PC-9 (cell line): ENCODE results near the gene SLC39A1. TPM values are rescaled to one million over a fixed set of nuclear protein-coding genes. Genes with fewer than 3 reads are reported as not detected.
"Not testable (repeated sequence)": the region's sequence is repeated elsewhere in the genome, so short reads cannot be mapped to it uniquely, and the experiment has no call there.

Experiments
- BruUV-seq: library from RNA; stranded (reverse); fragments of 400-500 nt; replicated peaks from 2 replicates; lab custom pipeline; 2021; lab: Mats Ljungman, UMichigan
- CTCF ChIA-PET: fragments of 300-600 bp; sonication (Branson Sonifier 250); formaldehyde crosslinking; loops from one replicate; lab custom pipeline; 2022; ENCODE audit warnings: antibody characterized with exemption; lab: Charles Lee
- POLR2A ChIA-PET: fragments of 300-600 bp; sonication (Branson Sonifier 250); formaldehyde crosslinking; loops from one replicate; lab custom pipeline; 2022; ENCODE audit warnings: antibody characterized with exemption; ENCODE audit not compliant: unreplicated experiment; lab: Charles Lee
- DNase-seq, 2 experiments: peaks; one replicate each; pipeline versions ENCODE4 v3.0.0 to v3.0.0-alpha.2; 2015 to 2022; ENCODE audit warnings: mixed read lengths in 1 of 2
- H2AFZ ChIP-seq: fragments of 200-600 bp; sonication (generic); 2 replicates; pipeline ENCODE4 v1.8.1; 2017; ENCODE audit warnings: antibody characterized with exemption
- H3F3A ChIP-seq: fragments of 200-600 bp; sonication (generic); 2 replicates; pipeline ENCODE4 v1.8.1; 2017; ENCODE audit warnings: antibody characterized with exemption, mild to moderate bottlenecking, low read depth; ENCODE audit not compliant: insufficient read depth
- H3K27ac ChIP-seq: fragments of 200-600 bp; sonication (generic); 2 replicates; pipeline ENCODE4 v1.6.1; 2016; ENCODE audit warnings: mixed run types
- H3K27me3 ChIP-seq: fragments of 200-600 bp; sonication (generic); 2 replicates; pipeline ENCODE4 v1.6.1; 2016; ENCODE audit warnings: low read depth, mixed run types; ENCODE audit not compliant: insufficient read depth
- H3K36me3 ChIP-seq: fragments of 200-600 bp; sonication (generic); 2 replicates; pipeline ENCODE4 v1.6.1; 2016; ENCODE audit warnings: low read depth, mixed run types
- H3K4me1 ChIP-seq: fragments of 200-600 bp; sonication (generic); replicated peaks from 2 replicates; pipeline ENCODE4 v1.6.1; 2016; ENCODE audit warnings: mixed run types; ENCODE audit not compliant: insufficient read depth
- H3K4me2 ChIP-seq: fragments of 200-600 bp; sonication (generic); 2 replicates; pipeline ENCODE4 v1.6.1; 2017; ENCODE audit warnings: mixed run types
- H3K4me3 ChIP-seq: fragments of 200-600 bp; sonication (generic); 2 replicates; pipeline ENCODE4 v1.6.1; 2016; ENCODE audit warnings: mixed run types
- H3K79me2 ChIP-seq: fragments of 200-600 bp; sonication (generic); 2 replicates; pipeline ENCODE4 v1.6.1; 2017; ENCODE audit warnings: low read depth, mixed run types
- H3K9me2 ChIP-seq: fragments of 200-600 bp; sonication (generic); 2 replicates; pipeline ENCODE4 v1.8.1; 2017; ENCODE audit warnings: mild to moderate bottlenecking; ENCODE audit not compliant: insufficient read depth
- H3K9me3 ChIP-seq: fragments of 200-600 bp; sonication (generic); 2 replicates; pipeline ENCODE4 v1.8.1; 2016; ENCODE audit warnings: low read depth; ENCODE audit not compliant: insufficient read depth
- H4K20me1 ChIP-seq: fragments of 200-600 bp; sonication (generic); 2 replicates; pipeline ENCODE4 v1.8.1; 2017; ENCODE audit not compliant: insufficient read depth
- CTCF ChIP-seq: fragments of 200-600 bp; sonication (generic); conservative IDR thresholded peaks from 2 replicates; pipeline ENCODE4 v1.6.1; 2017; ENCODE audit warnings: mixed run types, antibody characterized with exemption, mild to moderate bottlenecking, moderate library complexity
- EZH2 ChIP-seq: fragments of 200-600 bp; sonication (generic); IDR thresholded peaks from 2 replicates; pipeline ENCODE4 v1.8.0; 2017; ENCODE audit warnings: antibody characterized with exemption, low read depth
- intact Hi-C: fragments of 100-400 bp; cut with micrococcal nuclease; formaldehyde crosslinking; loops from one replicate; pipeline ENCODE4 v1.10.0; 2022; ENCODE audit not compliant: unreplicated experiment
- total RNA-seq: library from RNA; stranded (reverse); gene quantifications from 2 replicates; pipeline ENCODE4 v1.2.3, GENCODE V29; 2021

Gene SLC39A1
- total RNA-seq, 1 experiment from 2014 or later, result 141 TPM

GRCh38 chr1:153985341-153985912 lies 22.1 kb upstream of the SLC39A1 start:
- H3K9me2 ChIP-seq, result no peaks in the 10 kb centered on the region
- BruUV-seq, result TSS peak; percentile 12
- CTCF ChIA-PET, result no interaction called here
- H3K79me2 ChIP-seq, result 0 out of 2 replicates have a peak, but pooled peaks cover 3% of the 10 kb centered on the region
- H3K4me3 ChIP-seq, result peak overlapping the region; percentile 72
- H3K4me1 ChIP-seq, result peaks cover 15% of the 10 kb centered on the region
- H3K4me2 ChIP-seq, result peak overlapping the region; percentile 96
- H3F3A ChIP-seq, result peaks cover 12% of the 10 kb centered on the region; the same call in 1 of the 2 replicates
- H4K20me1 ChIP-seq, result no peaks in the 10 kb centered on the region
- intact Hi-C loops, result loop anchor here (5.0 kb wide), 4 partner anchors 208 to 473 kb away; partner anchors contain the start of genes ILF2, S100A2 and SLC27A3
- TF ChIP-seq CTCF (no peak), EZH2 (no peak)
- peak overlapping the region; percentile 93 for H2AFZ ChIP-seq
- H3K27me3 ChIP-seq, result no peaks in the 10 kb centered on the region
- POLR2A ChIA-PET, result interaction anchor here (0.5 kb wide), 2 partner anchors 18 to 301 kb away, joined by 4 to 5 read pairs; no protein-coding TSS in a partner anchor
- no peaks in the 10 kb centered on the region for H3K36me3 ChIP-seq
- peak in 1 of 2 experiments; percentile 8 for DNase-seq
- no peak overlapping the region for H3K27ac ChIP-seq
- no peaks in the 10 kb centered on the region for H3K9me3 ChIP-seq

GRCh38 chr1:153984123-153984894 lies 21.0 kb upstream of the SLC39A1 start:
- Histone ChIP-seq H3K4me2 (peak overlapping the region; percentile 96; the same call in 1 of the 2 replicates), H3F3A (peaks cover 9% of the 10 kb centered on the region; the same call in 1 of the 2 replicates), H2AFZ (no peak overlapping the region), H3K27me3 (no peaks in the 10 kb centered on the region), H3K36me3 (no peaks in the 10 kb centered on the region), H4K20me1 (no peaks in the 10 kb centered on the region), H3K9me3 (no peaks in the 10 kb centered on the region), H3K4me3 (no peak overlapping the region; the same call in 1 of the 2 replicates), H3K27ac (no peak overlapping the region), H3K9me2 (no peaks in the 10 kb centered on the region), H3K79me2 (0 out of 2 replicates have a peak, but pooled peaks cover 3% of the 10 kb centered on the region), H3K4me1 (peaks cover 11% of the 10 kb centered on the region)
- TF ChIP-seq EZH2 (no peak), CTCF (no peak)
- intact Hi-C loops, result no loop called here
- no TSS peak for BruUV-seq
- ChIA-PET POLR2A (no interaction called here), CTCF (interaction anchor here (0.5 kb wide), 1 partner anchor 1503 kb away, joined by 3 read pairs; no protein-coding TSS in a partner anchor)
- no peak for DNase-seq

- H4K20me1 ChIP-seq, CTCF ChIA-PET, DNase-seq, H3K9me3 ChIP-seq, intact Hi-C loops, H3K9me2 ChIP-seq, H3K79me2 ChIP-seq, H3K27me3 ChIP-seq, H3K27ac ChIP-seq, H3K36me3 ChIP-seq, H3K4me3 ChIP-seq, H3K4me2 ChIP-seq, H2AFZ ChIP-seq: not testable (repeated sequence)
- peaks cover 17% of the 10 kb centered on the region for H3K4me1 ChIP-seq
- POLR2A ChIA-PET, result interaction anchor here (1.0 kb wide), 1 partner anchor 15 kb away, joined by 8 read pairs; no protein-coding TSS in a partner anchor
- H3F3A ChIP-seq, result peaks cover 20% of the 10 kb centered on the region; the same call in 1 of the 2 replicates
- BruUV-seq, result TSS peak; percentile 74
Measured at GRCh38 chr1:153981735-153982134, 18.4 kb upstream of the SLC39A1 start.

- H3K36me3 ChIP-seq, result 0 out of 2 replicates have a peak, but pooled peaks cover 16% of the 10 kb centered on the region
- H3K4me1 ChIP-seq, result peaks cover 15% of the 10 kb centered on the region; the same call in 1 of the 2 replicates
- DNase-seq, H3K9me3 ChIP-seq, CTCF ChIA-PET, BruUV-seq, H3K27me3 ChIP-seq, H4K20me1 ChIP-seq, H3K9me2 ChIP-seq, H3K4me2 ChIP-seq, H3K27ac ChIP-seq, H2AFZ ChIP-seq, H3K4me3 ChIP-seq, intact Hi-C loops: not testable (repeated sequence)
- H3K79me2 ChIP-seq, result peaks cover 24% of the 10 kb centered on the region
- POLR2A ChIA-PET, result interaction anchor here (0.6 kb wide), 1 partner anchor 164 kb away, joined by 5 read pairs; no protein-coding TSS in a partner anchor
- H3F3A ChIP-seq, result peaks cover 27% of the 10 kb centered on the region
Measured at GRCh38 chr1:153979091-153979490, 15.8 kb upstream of the SLC39A1 start.
